Panc1 (cell line): ENCODE measurements around the gene UPK1A.

Experiments
- POLR2AphosphoS5 ChIP-seq: IDR thresholded peaks from 2 replicates; pipeline ENCODE4 v1.6.1; 2012; ENCODE audit warnings: mild to moderate bottlenecking, low read depth, low read length, moderate library complexity
- TF ChIP-seq, protein P1 (sequence below): fragments of 450-650 bp; IDR thresholded peaks from 2 replicates; pipeline ENCODE4 v1.5.1; 2017; ENCODE audit warnings: mild to moderate bottlenecking

DNA sequence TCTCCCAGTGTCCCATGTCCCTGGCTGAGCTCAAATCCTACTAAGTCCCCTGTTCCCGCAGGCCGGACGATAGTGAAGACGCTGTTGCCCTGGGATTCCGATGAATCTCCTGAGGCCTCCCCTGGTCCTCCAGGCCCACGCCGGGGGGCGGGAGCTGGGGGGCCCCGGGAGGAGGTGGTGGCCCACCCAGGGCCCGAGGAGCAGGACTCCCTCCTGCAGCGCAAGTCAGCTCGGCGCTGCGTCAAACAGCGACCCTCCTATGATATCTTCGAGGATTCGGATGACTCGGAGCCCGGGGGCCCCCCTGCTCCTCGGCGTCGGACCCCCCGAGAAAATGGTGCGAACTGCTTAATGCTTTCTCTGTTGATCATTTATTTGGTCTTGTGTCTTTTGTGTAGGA, 57.4 kb downstream of the UPK1A start:
- TF ChIP-seq, protein P1, sequence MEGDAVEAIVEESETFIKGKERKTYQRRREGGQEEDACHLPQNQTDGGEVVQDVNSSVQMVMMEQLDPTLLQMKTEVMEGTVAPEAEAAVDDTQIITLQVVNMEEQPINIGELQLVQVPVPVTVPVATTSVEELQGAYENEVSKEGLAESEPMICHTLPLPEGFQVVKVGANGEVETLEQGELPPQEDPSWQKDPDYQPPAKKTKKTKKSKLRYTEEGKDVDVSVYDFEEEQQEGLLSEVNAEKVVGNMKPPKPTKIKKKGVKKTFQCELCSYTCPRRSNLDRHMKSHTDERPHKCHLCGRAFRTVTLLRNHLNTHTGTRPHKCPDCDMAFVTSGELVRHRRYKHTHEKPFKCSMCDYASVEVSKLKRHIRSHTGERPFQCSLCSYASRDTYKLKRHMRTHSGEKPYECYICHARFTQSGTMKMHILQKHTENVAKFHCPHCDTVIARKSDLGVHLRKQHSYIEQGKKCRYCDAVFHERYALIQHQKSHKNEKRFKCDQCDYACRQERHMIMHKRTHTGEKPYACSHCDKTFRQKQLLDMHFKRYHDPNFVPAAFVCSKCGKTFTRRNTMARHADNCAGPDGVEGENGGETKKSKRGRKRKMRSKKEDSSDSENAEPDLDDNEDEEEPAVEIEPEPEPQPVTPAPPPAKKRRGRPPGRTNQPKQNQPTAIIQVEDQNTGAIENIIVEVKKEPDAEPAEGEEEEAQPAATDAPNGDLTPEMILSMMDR: no peak
- TF ChIP-seq POLR2AphosphoS5: no peak
